Prostate gland (tissue), 2 donors: ENCODE measurements around the gene DLGAP1. TPM values are rescaled to one million over a fixed set of nuclear protein-coding genes. Genes with fewer than 3 reads are reported as not detected.

Experiments used
- DNase-seq: peaks from one replicate; pipeline ENCODE4 v3.0.0-alpha.2; 2019; ENCODE audit warnings: low spot score
- H3K27ac ChIP-seq, 2 donors: fragments of 200-600 bp; sonication (generic); 2 replicates each; pipeline ENCODE4 v1.5.1; 2017 to 2019
- H3K27me3 ChIP-seq: fragments of 200-600 bp; sonication (generic); replicated peaks from 2 replicates; pipeline ENCODE4 v1.5.1; 2019; ENCODE audit not compliant: insufficient read depth
- H3K36me3 ChIP-seq, 2 donors: fragments of 200-600 bp; sonication (generic); 1 replicate in 1 of 2; 2 replicates in 1 of 2; pipeline versions ENCODE4 v1.5.1 to v1.8.1; 2017 to 2019
- H3K4me1 ChIP-seq: fragments of 200-600 bp; sonication (generic); replicated peaks from 2 replicates; pipeline ENCODE4 v1.5.1; 2019
- H3K4me3 ChIP-seq, 2 donors: fragments of 200-600 bp; sonication (generic); 2 replicates each; pipeline ENCODE4 v1.5.1; 2017 to 2019
- H3K9me3 ChIP-seq: fragments of 200-600 bp; sonication (generic); 2 replicates; pipeline ENCODE4 v1.5.1; 2017
- POLR2A ChIP-seq: fragments of 450-650 bp; IDR thresholded peaks from one replicate; pipeline ENCODE4 v1.6.1; 2016; ENCODE audit warnings: antibody characterized with exemption, mild to moderate bottlenecking
- POLR2AphosphoS5 ChIP-seq: sonication (generic); formaldehyde crosslinking; IDR thresholded peaks from one replicate; pipeline ENCODE4 v1.6.1; 2017; ENCODE audit warnings: antibody characterized with exemption
- WGBS: methylation state at CpG from one replicate; pipeline ENCODE4 v1.1.5; 2018; 5-methylcytosine and 5-hydroxymethylcytosine counted together
- intact Hi-C: fragments of 100-400 bp; cut with DNase I; formaldehyde crosslinking; loops from one replicate; pipeline ENCODE4 v1.14.2; 2022
- total RNA-seq, 2 donors: library from RNA; depleted of rRNA; stranded (reverse); fragments of >200 nt; gene quantifications; one replicate each; pipeline ENCODE4 v1.1.0, GENCODE V29; 2016
- TF ChIP-seq, protein P1 (sequence below), 4 experiments: fragments of 200-600 bp in 2 of 4; fragments of 450-650 bp in 2 of 4; sonication (generic) in 2 of 4; IDR thresholded peaks; 1 replicate in 3 of 4; 2 replicates in 1 of 4; pipeline ENCODE4 v1.5.1; 2016 to 2019; ENCODE audit warnings: antibody characterized with exemption in 4 of 4, mild to moderate bottlenecking in 2 of 4, moderate library complexity in 2 of 4

The DLGAP1 gene
- total RNA-seq, 2 donors from 2014 or later = 42.2 to 66.7 TPM

- no peaks in the 10 kb centered on the region for H3K36me3 ChIP-seq
- TF ChIP-seq, protein P1, sequence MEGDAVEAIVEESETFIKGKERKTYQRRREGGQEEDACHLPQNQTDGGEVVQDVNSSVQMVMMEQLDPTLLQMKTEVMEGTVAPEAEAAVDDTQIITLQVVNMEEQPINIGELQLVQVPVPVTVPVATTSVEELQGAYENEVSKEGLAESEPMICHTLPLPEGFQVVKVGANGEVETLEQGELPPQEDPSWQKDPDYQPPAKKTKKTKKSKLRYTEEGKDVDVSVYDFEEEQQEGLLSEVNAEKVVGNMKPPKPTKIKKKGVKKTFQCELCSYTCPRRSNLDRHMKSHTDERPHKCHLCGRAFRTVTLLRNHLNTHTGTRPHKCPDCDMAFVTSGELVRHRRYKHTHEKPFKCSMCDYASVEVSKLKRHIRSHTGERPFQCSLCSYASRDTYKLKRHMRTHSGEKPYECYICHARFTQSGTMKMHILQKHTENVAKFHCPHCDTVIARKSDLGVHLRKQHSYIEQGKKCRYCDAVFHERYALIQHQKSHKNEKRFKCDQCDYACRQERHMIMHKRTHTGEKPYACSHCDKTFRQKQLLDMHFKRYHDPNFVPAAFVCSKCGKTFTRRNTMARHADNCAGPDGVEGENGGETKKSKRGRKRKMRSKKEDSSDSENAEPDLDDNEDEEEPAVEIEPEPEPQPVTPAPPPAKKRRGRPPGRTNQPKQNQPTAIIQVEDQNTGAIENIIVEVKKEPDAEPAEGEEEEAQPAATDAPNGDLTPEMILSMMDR (IDR thresholded peaks at IDR 0.05) = no peak
- no peak for TF ChIP-seq POLR2A
- TF ChIP-seq POLR2AphosphoS5 = no peak
- no peak for DNase-seq
- no peaks in the 10 kb centered on the region for H3K4me1 ChIP-seq
- H3K9me3 ChIP-seq = no peaks in the 10 kb centered on the region
- H3K4me3 ChIP-seq = no peak overlapping the region
- WGBS = 61% methylated on average over 5 of the region's 5 CpGs
- H3K27me3 ChIP-seq = no peaks in the 10 kb centered on the region
- intact Hi-C loops = no loop called here
- no peak overlapping the region for H3K27ac ChIP-seq
Observed at GRCh38 chr18:4020026-4020425, 435.1 kb downstream of the DLGAP1 start.

DNA sequence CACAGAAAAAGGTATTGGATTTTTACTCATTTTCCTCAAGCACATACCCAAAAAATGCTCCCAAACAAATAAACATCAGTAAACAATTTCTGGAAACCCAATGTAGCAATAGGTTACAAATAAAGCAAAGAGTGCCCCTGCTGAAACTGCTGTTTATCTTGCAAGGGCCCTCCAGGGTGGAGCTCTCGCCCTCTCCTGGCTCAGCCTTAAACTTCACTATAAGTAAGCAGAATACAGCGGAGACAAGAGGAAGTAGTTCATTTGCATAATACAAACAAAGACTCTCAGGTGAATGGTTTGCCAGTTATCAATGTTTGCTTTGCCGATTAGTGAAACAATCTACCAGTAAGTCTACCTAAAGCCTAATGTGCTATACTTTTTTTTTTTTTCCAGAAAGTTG is 437.6 kb downstream of the DLGAP1 start:
- TF ChIP-seq, protein P1 (IDR thresholded peaks at IDR 0.05) = no peak
- no peak for TF ChIP-seq POLR2A
- no peak for TF ChIP-seq POLR2AphosphoS5
- Histone ChIP-seq H3K36me3 (no peaks in the 10 kb centered on the region), H3K4me3 (no peak overlapping the region), H3K4me1 (no peaks in the 10 kb centered on the region), H3K9me3 (no peaks in the 10 kb centered on the region), H3K27me3 (no peaks in the 10 kb centered on the region), H3K27ac (no peak overlapping the region)
- no peak for DNase-seq
- intact Hi-C loops = no loop called here
- WGBS = 48% methylated on average over 3 of the region's 3 CpGs

DNA sequence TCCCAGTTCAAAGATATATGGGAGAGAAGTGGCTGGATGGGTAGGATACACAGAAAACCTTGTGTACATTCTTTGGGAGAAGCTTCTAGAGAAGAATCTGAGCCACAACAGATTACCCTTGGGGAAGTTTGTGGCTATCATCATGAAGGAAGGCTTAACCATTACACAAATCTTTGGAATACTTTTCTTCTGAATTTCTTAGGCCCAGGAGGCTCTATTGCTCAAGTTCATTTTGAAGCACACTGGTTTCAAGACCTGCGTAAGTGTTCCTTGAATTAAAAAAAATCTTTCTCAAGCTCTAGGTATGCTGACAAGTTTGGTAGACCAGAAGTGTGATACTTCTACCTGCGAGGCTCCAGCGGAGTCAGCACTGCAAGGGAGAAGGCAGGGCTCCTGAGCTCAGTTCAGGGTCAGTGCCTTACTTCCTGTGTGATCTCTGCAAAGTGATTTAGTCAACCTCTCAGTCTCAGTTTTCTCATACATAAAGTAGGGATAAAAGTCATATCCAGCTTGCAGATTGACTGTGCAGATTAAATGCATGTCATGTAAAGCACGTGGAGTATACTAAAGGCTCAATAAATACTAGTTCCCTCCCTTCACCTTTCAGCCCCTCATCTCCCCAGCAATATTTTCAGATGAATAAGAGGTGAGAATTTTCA is 438.6 kb downstream of the DLGAP1 start:
- H3K4me3 ChIP-seq = no peak overlapping the region
- TF ChIP-seq POLR2A = no peak
- TF ChIP-seq, protein P1 (IDR thresholded peaks at IDR 0.05) = no peak
- TF ChIP-seq POLR2AphosphoS5 = no peak
- no peak for DNase-seq
- no peaks in the 10 kb centered on the region for H3K36me3 ChIP-seq
- no peaks in the 10 kb centered on the region for H3K4me1 ChIP-seq
- intact Hi-C loops = no loop called here
- H3K27ac ChIP-seq = no peak overlapping the region
- 92% methylated on average over 4 of the region's 4 CpGs for WGBS
- no peaks in the 10 kb centered on the region for H3K9me3 ChIP-seq
- no peaks in the 10 kb centered on the region for H3K27me3 ChIP-seq

- intact Hi-C loops = no loop called here
- Histone ChIP-seq H3K4me3 (no peak overlapping the region), H3K36me3 (no peaks in the 10 kb centered on the region), H3K4me1 (no peaks in the 10 kb centered on the region), H3K27ac (no peak overlapping the region), H3K9me3 (no peaks in the 10 kb centered on the region), H3K27me3 (no peaks in the 10 kb centered on the region)
- no peak for DNase-seq
- TF ChIP-seq POLR2A (no peak), POLR2AphosphoS5 (no peak)
- TF ChIP-seq, protein P1 (IDR thresholded peaks at IDR 0.05) = no peak
Observed at GRCh38 chr18:4007846-4008245, 447.3 kb downstream of the DLGAP1 start.

DNA sequence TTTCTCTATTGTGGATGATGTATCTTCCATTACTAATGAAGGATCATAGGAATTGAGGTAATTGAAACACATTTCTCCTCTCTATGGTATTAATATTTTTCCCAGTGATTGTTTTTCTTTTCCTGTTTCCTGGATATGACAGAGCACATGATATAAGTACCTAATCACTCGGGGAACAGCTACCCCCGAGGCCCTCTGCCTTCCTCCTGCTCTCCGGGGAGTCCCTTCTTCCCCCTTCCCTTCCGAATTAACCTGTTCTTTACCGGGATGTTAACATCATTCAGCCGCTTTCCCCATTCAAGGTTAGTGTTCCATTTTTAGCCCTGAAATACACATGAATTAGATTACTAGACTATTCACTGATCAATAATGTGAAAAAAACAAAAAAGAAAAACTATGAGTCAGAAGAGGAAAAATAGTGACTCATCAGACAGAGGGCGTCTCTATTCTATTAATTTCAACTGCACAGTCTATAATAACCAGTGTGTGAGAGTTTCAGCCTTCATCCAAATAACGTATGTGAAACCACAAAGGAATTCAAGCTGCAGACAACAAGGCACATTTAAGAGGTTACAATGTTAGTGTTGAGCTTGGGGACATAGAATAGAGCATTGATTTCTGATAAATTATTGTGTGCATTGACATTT is 450.8 kb downstream of the DLGAP1 start:
- Histone ChIP-seq H3K9me3 (no peaks in the 10 kb centered on the region), H3K27ac (no peak overlapping the region), H3K4me1 (no peaks in the 10 kb centered on the region), H3K4me3 (no peak overlapping the region), H3K27me3 (no peaks in the 10 kb centered on the region), H3K36me3 (no peaks in the 10 kb centered on the region)
- 57% methylated on average over 8 of the region's 8 CpGs for WGBS
- intact Hi-C loops = no loop called here
- no peak for DNase-seq
- TF ChIP-seq, protein P1 (IDR thresholded peaks at IDR 0.05) = no peak
- TF ChIP-seq POLR2A (no peak), POLR2AphosphoS5 (no peak)
